Eye (tissue), 1 donor: ENCODE measurements around the gene SARS1.

Source experiments
- DNase-seq: peaks from one replicate; pipeline ENCODE4 v3.0.0-alpha.2; 2015

Gene SARS1

DNA sequence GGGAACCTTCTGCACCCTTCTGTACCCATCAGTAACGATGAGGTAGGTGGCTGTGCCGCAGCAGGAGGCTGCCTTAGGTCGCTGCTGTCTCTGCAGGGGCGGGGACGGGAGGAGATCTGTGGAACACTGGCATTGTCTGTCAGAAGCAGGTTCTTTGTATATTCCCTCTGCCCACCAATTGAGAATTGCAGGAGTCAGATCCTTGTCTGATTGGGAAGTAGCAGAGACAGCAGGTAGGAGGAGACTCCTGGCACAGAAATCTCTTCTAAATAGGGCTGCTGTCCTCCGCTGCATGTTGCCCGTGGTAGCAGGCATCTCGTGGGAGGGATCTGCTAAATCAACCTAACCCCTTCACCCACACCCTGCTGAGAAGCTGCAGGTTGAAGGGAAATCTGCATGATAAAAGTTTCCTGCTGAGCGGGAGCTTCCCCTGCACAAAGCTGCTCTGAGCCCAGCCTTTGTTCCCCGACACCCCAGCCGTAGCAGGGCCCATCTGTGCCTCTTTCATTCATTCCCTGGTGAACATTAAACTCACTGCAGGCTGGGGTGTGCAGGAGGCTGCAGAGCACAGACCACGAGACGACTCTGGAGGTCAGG is 15.9 kb downstream of the SARS1 start:
- DNase-seq, result peak; percentile 85

DNA sequence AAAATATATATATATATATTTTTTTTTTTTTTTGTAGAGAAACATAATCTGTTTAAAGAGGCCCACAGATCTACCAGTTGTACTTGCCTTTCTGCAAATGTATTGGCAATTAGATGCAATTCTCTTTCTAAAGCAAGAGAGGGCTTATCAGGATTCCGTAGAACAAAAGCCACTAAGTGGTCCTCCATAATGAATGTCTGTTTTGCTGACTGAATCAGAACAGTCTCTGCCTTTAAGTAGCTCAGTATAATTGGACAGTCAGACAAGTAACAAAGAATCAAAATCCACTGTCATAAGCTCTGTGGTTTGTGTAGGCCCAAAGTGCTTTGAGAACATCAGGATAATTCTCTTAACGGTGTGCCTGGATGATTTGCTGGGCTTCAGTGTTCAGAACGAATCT is 17.3 kb downstream of the SARS1 start:
- DNase-seq, result no peak

DNA sequence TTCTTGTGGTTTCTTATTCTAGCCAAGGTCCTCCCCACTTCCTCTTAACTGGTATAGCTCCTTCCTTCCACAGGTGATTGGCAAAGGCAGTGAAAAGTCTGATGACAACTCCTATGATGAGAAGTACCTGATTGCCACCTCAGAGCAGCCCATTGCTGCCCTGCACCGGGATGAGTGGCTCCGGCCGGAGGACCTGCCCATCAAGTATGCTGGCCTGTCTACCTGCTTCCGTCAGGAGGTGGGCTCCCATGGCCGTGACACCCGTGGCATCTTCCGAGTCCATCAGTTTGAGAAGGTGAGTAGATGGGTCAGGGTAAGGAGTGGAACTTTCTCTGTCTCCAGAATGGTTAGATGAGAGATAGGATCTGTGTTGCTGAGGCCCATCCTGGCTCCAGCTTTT is 21.4 kb downstream of the SARS1 start:
- DNase-seq, result no peak

DNA sequence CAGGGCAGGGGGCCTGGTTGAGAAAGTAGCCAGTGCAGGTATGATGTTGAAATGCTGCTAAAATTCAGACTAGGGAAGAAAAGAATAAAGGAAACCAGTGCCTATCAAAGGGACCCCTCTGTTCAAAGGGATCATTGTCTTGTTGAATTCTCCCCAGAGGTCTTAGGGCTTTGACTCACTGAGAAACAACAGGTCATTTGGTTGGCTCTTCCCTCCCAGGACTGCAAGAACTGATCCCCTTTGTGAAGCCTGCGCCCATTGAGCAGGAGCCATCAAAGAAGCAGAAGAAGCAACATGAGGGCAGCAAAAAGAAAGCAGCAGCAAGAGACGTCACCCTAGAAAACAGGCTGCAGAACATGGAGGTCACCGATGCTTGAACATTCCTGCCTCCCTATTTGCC is 23.8 kb downstream of the SARS1 start:
- no peak for DNase-seq

DNA sequence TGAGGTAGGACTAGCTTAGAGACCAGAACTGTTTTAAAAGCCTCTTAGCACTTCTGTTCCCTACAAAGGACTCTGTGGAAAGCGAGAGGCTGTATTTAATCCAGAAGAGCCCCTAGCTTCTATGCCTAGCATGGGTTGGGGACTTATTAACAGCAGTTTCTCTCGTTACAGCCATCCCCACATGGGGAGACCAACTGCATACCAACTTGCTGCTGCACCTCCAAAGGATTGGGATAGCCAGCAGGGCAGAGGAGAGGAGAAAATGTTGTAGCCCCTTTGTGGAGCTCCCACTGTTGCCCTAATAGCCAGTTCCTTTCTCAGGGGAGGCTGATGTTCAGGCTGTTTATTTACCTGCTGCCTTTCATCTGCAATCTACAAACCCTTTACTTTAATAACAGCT is 24.7 kb downstream of the SARS1 start:
- no peak for DNase-seq

DNA sequence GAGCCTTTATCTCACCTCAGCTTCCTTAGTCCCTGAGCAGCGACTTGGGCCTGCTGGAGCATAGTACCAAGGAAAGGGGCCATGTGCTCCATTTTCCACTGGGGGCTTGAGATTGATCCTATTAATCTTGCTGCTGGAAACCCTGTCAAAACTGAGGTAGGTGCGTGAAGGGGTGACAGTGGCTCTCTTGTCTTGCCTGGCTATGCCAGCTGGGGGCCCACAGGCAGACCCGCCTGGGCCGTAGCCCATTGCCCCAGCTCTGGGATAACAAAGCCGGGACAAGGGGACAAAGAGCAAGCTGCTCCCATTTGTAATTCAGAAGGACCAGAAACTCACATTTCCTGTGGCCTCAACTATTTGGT is 25.3 kb downstream of the SARS1 start:
- no peak for DNase-seq

DNA sequence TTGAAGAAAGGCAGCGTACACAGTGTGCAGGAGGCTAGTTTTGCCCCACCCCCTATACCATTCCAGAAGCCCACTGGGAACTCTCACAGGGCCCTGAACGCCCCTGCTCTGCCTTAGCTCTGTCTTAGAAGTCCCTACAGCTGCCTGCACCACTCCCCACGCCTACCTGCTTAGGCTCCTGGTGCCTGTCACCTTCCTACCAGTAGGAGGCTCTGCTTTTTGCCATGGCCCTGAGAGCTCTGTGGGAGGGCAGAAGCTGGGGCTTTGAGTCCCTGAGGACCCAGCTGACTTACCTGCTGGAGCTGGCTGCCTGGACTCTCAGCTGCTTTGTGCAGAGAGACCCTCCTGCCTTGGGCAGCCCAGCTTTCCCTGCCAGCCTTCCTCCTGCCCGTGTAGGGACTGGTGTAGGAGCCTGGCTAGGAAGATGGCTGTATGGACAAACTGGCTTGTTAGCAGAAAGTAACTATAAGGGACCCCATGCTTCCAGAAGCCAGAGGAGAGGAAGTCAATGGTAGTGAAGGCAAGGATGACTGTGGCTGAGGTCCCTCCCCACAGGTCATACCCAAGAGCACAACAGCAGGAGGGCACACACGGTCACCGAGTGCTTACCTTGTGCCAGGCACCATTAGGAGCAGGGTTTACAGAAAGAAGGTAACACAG is 25.8 kb downstream of the SARS1 start:
- no peak for DNase-seq

DNA sequence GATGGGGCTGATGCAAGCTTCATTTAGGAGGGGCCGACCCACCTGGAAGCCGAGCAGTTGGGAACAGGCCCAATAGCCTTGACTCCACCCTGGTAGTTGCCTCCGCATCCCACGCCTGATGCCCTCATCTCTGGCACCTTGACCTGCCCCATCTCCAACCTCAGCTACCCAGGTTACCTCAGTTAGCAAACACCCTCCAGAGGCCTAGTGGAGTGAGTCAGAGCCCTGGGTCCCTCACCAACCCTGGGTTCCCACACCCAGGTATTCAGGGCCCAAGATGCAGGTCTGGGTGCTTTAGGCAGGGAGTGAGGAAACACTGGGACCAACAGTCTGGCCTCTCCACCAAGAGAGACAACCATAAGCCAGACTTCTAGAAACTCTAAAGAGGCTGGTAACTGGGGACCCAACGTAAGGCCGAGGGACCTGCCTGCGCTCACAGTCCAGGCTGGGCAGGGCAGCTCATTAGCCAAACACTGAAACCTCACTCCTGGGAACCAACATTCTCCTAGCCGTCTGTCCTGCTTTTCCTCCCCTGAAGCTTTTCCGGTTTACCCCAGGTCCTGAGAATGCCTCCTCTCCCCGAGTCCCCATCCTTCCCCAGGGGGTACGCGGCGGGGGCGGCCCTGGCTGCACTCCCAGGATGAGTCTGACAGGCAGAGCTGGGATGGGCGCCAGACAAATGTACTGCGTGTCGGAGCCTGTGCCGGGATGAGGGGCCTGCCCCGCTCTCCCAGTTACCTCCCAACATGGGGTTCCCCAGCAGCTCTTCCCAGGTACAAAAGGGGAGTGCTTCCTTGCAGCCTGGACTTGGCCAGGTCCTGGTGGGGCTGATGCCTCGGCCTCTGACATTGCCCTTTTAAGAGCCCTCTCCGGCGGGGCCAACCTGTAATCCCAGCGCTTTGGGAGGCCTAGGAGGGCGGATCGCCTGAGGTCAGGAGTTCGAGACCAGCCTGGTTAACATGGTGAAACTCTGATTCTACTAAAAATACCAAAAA is 26.7 kb downstream of the SARS1 start:
- peak; percentile 72 for DNase-seq

DNA sequence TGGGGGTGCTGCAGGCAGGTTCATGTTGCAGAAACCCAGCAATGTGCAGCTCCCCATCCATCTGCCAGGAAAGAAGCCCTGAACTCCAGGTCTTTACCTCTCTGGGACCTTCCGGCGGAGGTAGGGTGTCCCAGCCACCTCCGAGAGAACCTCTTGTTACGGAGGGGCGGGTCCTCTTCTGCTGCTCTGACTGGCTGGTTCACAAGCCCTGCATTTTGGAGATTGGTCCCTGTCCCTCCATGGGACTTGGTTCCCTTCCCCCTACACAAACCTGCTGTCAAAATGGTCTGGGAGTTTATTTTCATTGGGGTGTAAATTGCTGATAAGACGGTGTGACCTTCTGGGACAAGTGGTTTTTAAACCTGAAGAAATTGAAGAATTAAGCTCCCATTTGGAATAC is 27.6 kb downstream of the SARS1 start:
- DNase-seq, result no peak

DNA sequence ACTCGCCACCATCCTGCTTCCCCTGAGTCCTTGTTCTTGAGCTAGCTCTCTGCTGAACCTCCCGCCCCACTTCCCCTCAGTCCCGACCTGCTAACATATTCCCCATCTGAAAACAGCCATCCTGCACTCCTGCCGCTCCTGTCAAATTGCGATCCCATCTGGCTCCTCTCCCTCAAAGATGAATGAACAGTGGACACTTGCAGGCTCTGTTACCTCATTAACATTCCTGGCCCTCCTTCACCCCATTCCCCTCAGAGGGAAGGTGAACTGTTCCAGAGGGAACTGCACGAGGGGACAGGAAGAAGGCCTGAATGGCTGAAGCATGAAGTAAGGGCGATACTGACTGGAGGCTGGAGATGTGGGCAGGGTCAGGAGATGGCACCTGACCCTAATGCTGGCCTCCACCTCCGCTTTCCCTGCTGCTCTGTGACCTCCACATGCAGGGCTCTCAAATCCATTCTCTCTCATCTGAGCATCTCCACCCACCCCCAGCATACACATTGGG is 28.2 kb downstream of the SARS1 start:
- DNase-seq, result peak; percentile 57

DNA sequence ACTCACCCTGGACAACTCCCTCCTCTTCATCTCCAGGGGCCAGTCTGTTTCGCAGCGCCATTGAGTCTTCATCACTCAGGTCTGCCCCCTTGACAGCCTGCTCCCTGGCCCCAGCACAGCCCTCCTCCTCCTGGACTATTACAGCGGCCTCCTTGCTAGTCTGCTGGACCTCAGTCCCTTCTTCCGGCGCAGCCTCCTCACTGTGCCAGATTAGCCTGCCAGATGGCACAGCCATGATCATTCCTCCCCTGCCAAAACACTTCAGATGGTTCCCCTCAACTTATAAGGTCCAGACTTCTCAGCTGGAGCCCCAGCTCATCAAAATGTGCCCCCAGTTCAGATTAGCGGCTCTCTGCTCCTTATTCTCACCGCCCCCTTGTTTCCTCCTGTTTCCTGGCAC is 28.7 kb downstream of the SARS1 start:
- no peak for DNase-seq

DNA sequence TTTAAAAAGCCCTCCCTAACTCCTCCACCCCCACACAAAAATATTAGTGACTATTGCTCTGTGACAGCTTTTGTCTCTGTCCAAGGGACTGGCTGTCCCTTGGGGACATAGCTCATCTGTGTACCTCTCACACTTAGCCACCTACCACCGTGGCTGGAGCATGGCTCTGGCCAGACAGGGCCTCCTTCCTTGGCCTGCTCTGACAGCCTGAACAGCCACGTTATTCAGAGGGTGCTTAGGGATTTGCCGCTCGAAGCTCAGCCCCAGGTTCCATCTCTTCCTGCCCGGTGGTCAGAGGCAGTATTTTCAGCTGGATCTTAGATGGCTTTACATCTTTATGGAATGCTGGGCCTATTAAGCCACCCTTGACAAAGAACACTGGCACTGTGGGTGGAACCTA is 29.5 kb downstream of the SARS1 start:
- DNase-seq, result no peak

DNA sequence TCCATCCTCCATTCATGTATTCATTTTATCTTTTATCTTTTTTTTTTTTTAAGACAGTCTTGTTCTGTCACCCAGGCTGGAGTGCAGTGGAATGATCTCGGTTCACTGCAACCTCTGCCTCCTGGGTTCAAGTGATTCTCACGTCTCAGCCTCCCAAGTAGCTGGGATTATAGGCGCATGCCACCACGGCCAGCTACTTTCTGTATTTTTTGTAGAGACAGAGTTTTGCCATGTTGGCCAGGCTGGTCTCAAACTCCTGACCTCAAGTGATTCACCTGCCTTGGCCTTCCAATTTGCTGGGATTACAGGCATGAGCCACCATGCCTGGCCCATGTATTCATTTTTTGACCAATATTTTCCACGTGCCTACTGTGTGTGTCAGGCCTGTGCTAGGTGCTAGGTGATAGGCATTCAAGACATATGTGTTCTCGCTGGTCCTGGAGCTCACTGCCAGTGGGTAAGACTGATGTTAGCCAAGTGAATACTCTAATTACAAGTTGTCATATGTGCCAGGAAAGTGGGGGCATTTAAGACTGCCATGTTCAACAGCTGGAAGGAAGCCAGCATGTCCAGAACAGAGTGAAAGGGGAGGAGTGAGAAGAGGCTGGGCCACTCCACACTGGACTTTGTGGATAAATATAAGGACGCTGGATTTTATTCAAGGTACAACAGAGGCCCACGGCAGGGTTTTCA is 30.3 kb downstream of the SARS1 start:
- DNase-seq, result no peak

DNA sequence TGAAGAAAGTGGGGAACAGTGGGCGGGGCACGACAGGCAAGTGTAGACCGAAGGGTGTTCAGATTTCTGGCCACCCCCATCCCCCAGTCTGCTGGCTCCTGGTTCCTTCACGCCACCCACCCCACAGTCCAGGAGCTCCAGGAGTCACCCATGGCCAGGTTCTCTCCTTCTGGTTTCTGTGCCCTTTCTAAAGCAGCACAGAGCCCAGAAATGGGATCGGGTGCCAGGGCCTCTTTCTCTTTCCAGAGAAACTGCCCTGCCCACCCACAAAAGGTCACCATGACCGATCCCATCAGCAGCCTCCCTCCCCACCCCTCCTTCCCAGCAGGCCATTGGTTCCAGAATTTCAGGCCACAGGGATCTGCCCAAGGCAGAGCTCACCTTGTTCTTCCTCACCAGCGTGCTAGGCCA is 32.4 kb downstream of the SARS1 start:
- no peak for DNase-seq

DNA sequence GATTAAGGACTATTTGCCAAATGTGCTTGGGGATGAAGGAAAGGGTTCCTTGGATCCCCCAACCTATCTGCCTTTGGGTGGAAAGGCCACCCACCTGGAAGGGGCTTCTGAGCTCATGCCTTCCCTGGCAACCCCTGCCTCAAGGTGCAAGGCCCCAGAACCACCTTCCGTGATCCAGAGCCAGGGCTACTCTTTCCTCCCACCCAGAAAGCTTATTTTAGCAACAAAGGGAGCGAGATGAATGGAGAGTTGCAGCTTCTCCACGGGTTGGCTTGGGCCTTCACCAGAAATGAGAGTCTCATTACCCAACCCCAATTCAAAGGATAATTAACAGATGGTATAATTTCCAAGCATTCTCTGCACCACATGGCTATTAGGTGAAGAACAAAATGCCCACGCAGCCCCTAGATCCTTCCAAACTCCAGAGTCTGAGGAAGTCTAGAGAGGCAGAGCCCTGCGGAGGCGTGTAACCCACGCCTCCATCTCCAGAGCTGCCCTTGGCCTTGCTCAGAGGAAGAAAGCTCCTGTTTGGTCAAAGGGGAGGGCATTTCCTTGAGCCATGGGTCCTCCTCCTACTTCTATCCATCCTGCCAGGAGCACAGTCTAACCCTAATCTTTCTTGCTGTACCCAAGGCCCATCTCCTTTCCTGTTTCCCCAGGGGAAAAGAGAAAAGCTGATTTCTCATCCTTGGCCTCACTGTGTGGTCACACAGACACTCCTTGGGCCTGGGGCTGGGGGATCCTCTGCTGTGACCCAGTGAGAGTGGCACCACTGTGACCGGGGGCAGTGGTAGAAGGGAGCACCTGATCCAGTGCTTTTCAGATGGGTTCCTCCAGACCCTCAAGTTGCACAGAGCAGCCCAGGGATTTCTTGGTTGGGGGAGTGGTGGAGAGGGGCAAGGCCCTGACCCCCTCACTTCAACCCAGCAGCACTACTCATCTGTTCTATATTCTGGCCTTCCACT is 34.0 kb downstream of the SARS1 start:
- DNase-seq, result no peak

DNA sequence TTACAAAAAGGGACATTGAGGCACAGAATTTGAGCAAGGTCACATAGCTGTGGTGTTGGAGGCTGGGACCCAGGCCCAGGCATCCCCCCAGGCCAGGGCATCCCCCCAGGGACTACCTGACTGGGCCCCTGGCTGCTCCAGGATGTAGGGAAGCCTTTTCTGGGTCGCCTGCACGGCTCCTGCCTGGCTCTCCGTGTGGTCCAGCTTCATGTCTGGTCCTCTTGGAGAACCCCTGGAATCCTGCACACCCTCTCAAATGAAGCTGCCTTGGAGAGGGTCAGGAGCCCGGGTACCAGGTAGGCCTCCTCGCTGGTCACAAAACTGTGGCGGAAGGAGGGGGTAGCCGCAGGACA is 34.7 kb downstream of the SARS1 start:
- no peak for DNase-seq

DNA sequence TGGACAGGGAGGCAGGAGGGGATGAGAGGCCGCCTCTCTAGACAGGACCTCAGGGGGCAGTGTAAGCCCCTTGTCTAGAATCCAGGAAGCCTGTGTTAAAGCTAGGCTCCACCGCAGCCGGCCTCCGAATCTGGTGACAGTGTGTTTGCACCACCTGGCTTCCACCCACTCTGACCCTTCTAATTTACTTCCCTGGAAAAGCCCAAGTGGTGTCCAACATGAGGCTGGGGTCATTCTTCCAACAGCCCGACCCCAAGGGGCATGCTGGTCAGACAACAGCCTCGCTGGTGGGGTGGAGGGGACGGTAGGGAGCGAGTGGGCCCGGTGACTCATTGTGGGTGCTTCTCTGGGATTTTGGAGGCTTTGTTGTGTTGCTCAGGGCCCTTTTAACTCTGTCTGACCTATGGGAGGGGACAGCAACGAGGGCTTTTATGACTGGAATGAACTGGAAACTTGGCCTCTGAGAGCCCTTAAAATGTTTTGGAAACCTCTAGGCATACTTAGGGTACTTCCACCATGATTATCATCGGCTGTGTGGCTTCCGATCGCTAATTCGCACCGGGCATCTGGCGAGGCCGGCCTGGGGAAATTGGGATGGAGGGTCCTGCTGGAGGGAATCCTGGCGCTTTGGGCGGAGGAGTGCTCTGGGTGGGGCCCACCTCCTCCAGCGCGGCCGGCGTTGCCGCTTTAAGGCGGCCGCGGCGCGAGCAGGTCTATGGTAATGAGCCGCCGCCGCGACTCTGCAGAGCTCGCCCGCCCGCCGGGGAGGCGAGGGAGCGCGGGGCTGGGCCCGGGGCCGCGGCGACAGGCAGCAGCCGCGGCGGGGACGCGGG is 35.3 kb downstream of the SARS1 start, which contains the start of gene CELSR2:
CELSR2 (plus strand) TSS at position 743 of the 833 bp plus-strand sequence. CDS start 541 bp downstream, outside the sequence.
- DNase-seq, result peak; percentile 91

DNA sequence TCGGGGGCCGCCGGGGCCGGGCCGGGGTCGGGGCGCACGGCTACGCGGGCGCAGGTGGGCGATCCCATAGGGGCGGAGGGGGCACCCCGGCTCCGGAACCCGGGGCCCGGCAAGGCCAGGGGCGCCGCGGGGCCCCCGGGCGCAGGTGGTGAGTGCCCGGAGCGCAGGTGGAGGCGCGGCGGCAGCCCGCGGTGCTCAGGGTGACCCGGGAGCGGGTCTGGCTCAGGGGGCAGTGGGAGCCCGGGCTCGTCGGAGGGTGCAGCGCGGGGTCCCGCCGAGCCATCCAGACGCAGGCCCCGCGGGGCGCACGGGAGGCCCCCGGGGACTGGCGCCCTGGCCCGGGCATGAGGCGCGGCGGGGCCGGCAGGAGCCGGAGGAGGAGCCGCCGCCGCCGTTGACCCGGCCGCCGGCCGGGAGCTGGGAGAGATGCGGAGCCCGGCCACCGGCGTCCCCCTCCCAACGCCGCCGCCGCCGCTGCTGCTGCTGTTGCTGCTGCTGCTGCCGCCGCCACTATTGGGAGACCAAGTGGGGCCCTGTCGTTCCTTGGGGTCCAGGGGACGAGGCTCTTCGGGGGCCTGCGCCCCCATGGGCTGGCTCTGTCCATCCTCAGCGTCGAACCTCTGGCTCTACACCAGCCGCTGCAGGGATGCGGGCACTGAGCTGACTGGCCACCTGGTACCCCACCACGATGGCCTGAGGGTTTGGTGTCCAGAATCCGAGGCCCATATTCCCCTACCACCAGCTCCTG is 36.1 kb downstream of the SARS1 start:
- DNase-seq, result peak; percentile 48

DNA sequence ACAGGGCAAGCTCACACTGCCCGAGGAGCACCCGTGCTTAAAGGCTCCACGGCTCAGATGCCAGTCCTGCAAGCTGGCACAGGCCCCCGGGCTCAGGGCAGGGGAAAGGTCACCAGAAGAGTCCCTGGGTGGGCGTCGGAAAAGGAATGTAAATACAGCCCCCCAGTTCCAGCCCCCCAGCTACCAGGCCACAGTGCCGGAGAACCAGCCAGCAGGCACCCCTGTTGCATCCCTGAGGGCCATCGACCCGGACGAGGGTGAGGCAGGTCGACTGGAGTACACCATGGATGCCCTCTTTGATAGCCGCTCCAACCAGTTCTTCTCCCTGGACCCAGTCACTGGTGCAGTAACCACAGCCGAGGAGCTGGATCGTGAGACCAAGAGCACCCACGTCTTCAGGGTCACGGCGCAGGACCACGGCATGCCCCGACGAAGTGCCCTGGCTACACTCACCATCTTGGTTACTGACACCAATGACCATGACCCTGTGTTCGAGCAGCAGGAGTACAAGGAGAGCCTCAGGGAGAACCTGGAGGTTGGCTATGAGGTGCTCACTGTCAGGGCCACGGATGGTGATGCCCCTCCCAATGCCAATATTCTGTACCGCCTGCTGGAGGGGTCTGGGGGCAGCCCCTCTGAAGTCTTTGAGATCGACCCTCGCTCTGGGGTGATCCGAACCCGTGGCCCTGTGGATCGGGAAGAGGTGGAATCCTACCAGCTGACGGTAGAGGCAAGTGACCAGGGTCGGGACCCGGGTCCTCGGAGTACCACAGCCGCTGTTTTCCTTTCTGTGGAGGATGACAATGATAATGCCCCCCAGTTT is 36.9 kb downstream of the SARS1 start:
- no peak for DNase-seq
